SU-DHL-6 (cell line): ENCODE data around the gene LPIN3.

Experiments
- EZH2phosphoT487 ChIP-seq: fragments of 200-600 bp; sonication (generic), shearing (Covaris generic); conservative IDR thresholded peaks from 2 replicates; pipeline ENCODE4 v1.6.1; 2018; ENCODE audit warnings: mild to moderate bottlenecking, antibody characterized with exemption, low read length, moderate library complexity, mixed read lengths
- TF ChIP-seq, protein P1 (sequence below): fragments of 200-600 bp; sonication (generic); IDR thresholded peaks from one replicate; pipeline ENCODE4 v1.5.1; 2017; ENCODE audit warnings: antibody characterized with exemption, mild to moderate bottlenecking, low read length, moderate library complexity; ENCODE audit not compliant: insufficient read depth, poor library complexity, severe bottlenecking

DNA sequence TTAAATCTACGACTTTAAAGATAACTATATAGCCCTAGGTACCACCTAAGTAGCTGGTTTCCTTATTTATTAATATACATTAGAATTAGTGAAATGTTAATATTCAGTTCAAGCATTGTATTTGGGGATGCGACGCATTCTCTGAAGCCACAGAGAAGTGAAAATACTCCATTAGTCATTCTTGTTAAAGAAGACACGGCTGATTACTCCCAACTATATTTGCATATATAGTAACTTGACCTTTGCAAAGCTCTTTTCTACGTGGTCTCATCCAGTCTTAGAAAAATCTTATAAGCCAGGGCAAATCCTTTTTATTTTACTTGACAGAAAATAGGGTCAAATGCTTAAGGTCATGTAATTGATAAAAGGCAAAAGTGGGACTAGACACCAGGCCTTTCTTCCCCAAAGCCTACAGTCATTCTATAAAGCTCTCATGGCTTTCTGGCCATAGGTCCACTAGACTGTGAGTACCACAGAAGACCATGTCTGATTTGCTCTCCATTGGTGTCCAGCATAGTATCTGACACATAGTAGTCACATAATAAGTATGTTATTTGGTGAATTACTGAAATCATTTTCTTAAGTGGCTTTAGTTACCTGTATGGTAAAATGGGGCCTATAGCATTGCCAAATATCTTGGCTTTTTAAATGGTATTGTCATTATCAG is 34.4 kb upstream of the LPIN3 start:
- TF ChIP-seq, protein P1, sequence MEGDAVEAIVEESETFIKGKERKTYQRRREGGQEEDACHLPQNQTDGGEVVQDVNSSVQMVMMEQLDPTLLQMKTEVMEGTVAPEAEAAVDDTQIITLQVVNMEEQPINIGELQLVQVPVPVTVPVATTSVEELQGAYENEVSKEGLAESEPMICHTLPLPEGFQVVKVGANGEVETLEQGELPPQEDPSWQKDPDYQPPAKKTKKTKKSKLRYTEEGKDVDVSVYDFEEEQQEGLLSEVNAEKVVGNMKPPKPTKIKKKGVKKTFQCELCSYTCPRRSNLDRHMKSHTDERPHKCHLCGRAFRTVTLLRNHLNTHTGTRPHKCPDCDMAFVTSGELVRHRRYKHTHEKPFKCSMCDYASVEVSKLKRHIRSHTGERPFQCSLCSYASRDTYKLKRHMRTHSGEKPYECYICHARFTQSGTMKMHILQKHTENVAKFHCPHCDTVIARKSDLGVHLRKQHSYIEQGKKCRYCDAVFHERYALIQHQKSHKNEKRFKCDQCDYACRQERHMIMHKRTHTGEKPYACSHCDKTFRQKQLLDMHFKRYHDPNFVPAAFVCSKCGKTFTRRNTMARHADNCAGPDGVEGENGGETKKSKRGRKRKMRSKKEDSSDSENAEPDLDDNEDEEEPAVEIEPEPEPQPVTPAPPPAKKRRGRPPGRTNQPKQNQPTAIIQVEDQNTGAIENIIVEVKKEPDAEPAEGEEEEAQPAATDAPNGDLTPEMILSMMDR, result no peak
- TF ChIP-seq EZH2phosphoT487, result no peak
